ENCODE measurements around the gene TBC1D25. TPM values are rescaled to one million over a fixed set of nuclear protein-coding genes. Genes with fewer than 3 reads are reported as not detected.

The TBC1D25 gene
- total RNA-seq, 2 experiments from 2014 or later = 22.5 to 22.6 TPM

GRCh38 chrX:48601741-48602394 is 62.4 kb downstream of the TBC1D25 start:
- Mint-ChIP-seq H3K4me1 (peaks cover 7% of the 10 kb centered on the region), H3K4me3 (no peak overlapping the region), H3K36me3 (no peaks in the 10 kb centered on the region), H3K27ac (no peak overlapping the region), H3K9me3 (no peaks in the 10 kb centered on the region), H3K27me3 (no peaks in the 10 kb centered on the region)
- ATAC-seq (ENCODE audit: low read depth) (no peak), DNase-seq (no peak)
- POLR2A ChIA-PET = no interaction called here

GRCh38 chrX:48604701-48605100 is 65.2 kb downstream of the TBC1D25 start:
- ATAC-seq (ENCODE audit: low read depth) (no peak), DNase-seq (no peak)
- Mint-ChIP-seq H3K36me3 (no peaks in the 10 kb centered on the region), H3K4me3 (no peak overlapping the region), H3K27me3 (no peaks in the 10 kb centered on the region), H3K9me3 (no peaks in the 10 kb centered on the region), H3K4me1 (no peaks in the 10 kb centered on the region), H3K27ac (no peak overlapping the region)
- POLR2A ChIA-PET = no interaction called here

- no peaks in the 10 kb centered on the region for H3K27me3 Mint-ChIP-seq
- no peak overlapping the region for H3K27ac Mint-ChIP-seq
- no peaks in the 10 kb centered on the region for H3K36me3 Mint-ChIP-seq
- no peaks in the 10 kb centered on the region for H3K4me1 Mint-ChIP-seq
- ATAC-seq (ENCODE audit: low read depth) (no peak), DNase-seq (no peak)
- no peaks in the 10 kb centered on the region for H3K9me3 Mint-ChIP-seq
- POLR2A ChIA-PET = no interaction called here
- no peak overlapping the region for H3K4me3 Mint-ChIP-seq
Measured at GRCh38 chrX:48606091-48606490, 66.6 kb downstream of the TBC1D25 start.

GRCh38 chrX:48611703-48612102 is 72.2 kb downstream of the TBC1D25 start:
- Mint-ChIP-seq H3K27ac (no peak overlapping the region), H3K4me1 (no peaks in the 10 kb centered on the region), H3K4me3 (no peak overlapping the region), H3K9me3 (no peaks in the 10 kb centered on the region), H3K36me3 (no peaks in the 10 kb centered on the region), H3K27me3 (no peaks in the 10 kb centered on the region)
- POLR2A ChIA-PET = no interaction called here
- DNase-seq = no peak
- ATAC-seq (ENCODE audit: low read depth) = no peak

Other genes starting within 250 kb of the TBC1D25 start
- not detected for gene SSX3, start 183.0 kb upstream of the TBC1D25 start, total RNA-seq
- gene SSX4, start 156.2 kb upstream of the TBC1D25 start, total RNA-seq = not detected
- not detected for gene SSX4B, start 127.8 kb upstream of the TBC1D25 start, total RNA-seq
- 10 to 100 TPM; 58.8 to 62.6 TPM for gene SLC38A5, start 69.5 kb upstream of the TBC1D25 start, total RNA-seq
- gene FTSJ1, start 63.5 kb upstream of the TBC1D25 start, total RNA-seq = 10 to 100 TPM; 56.2 to 59.2 TPM
- 10 to 100 TPM; 23.9 to 24.1 TPM for gene PORCN, start 30.7 kb upstream of the TBC1D25 start, total RNA-seq
- gene EBP, start 17.9 kb upstream of the TBC1D25 start, total RNA-seq = 100 to 1,000 TPM; 200 to 214 TPM
- gene RBM3, start 34.8 kb downstream of the TBC1D25 start, total RNA-seq = 100 to 1,000 TPM; 159 to 164 TPM
- gene WDR13, start 57.8 kb downstream of the TBC1D25 start, total RNA-seq = 10 to 100 TPM; 45.6 to 52.0 TPM
- 100 to 1,000 TPM; 142 to 146 TPM for gene WAS, start 144.1 kb downstream of the TBC1D25 start, total RNA-seq
- gene SUV39H1, start 157.0 kb downstream of the TBC1D25 start, total RNA-seq = 10 to 100 TPM; 25.4 to 26.8 TPM
- not detected for gene GLOD5, start 222.0 kb downstream of the TBC1D25 start, total RNA-seq
- gene GATA1, start 246.9 kb downstream of the TBC1D25 start, total RNA-seq = not detected